ENCODE results near the gene NUCKS1.

The NUCKS1 gene

GRCh38 chr1:205749234-205750137 is 496 bp downstream of the NUCKS1 start:
- Histone ChIP-seq H3K9me2 (replicated peaks; ENCODE audit: insufficient read depth, low read length) (no peaks in the 10 kb centered on the region), H3K27ac (ENCODE audit: low read depth, low read length) (peak overlapping the region; percentile 87), H3K9ac (ENCODE audit: low read length) (peak overlapping the region; percentile 91), H3K4me3 (ENCODE audit: insufficient read depth, low read length, poor library complexity, severe bottlenecking) (peak overlapping the region; percentile 93), H3F3A (ENCODE audit: insufficient read depth) (peaks cover 31% of the 10 kb centered on the region), H4K20me1 (ENCODE audit: low read depth, low read length) (peaks cover 40% of the 10 kb centered on the region), H3K4me2 (ENCODE audit: low read depth, low read length, poor library complexity, severe bottlenecking) (peak overlapping the region; percentile 71), H2AFZ (ENCODE audit: low read depth, low read length, severe bottlenecking) (no peak overlapping the region), H3K27me3 (ENCODE audit: low read length) (no peaks in the 10 kb centered on the region), H3K9me3 (ENCODE audit: insufficient read depth, low read length) (no peaks in the 10 kb centered on the region), H3K36me3 (ENCODE audit: low read length) (peaks cover 18% of the 10 kb centered on the region), H3K79me2 (ENCODE audit: insufficient read depth, low read length) (peaks cover 55% of the 10 kb centered on the region)
- TF ChIP-seq EZH2phosphoT487 (conservative IDR thresholded peaks at IDR 0.05; ENCODE audit: low read length): no peak
- TF ChIP-seq CTCF (IDR thresholded peaks at IDR 0.05; ENCODE audit: insufficient read depth, low read length, poor library complexity, severe bottlenecking): no peak

- Histone ChIP-seq H3F3A (ENCODE audit: insufficient read depth) (peaks cover 39% of the 10 kb centered on the region), H3K27me3 (ENCODE audit: low read length) (no peaks in the 10 kb centered on the region), H3K9me2 (replicated peaks; ENCODE audit: insufficient read depth, low read length) (no peaks in the 10 kb centered on the region), H3K9me3 (ENCODE audit: insufficient read depth, low read length) (no peaks in the 10 kb centered on the region), H3K79me2 (ENCODE audit: insufficient read depth, low read length) (peaks cover 63% of the 10 kb centered on the region), H3K4me2 (ENCODE audit: low read depth, low read length, poor library complexity, severe bottlenecking) (peak overlapping the region; percentile 71), H3K4me3 (ENCODE audit: insufficient read depth, low read length, poor library complexity, severe bottlenecking) (peak overlapping the region; percentile 93), H3K36me3 (ENCODE audit: low read length) (peaks cover 18% of the 10 kb centered on the region), H3K9ac (ENCODE audit: low read length) (peak overlapping the region; percentile 91), H2AFZ (ENCODE audit: low read depth, low read length, severe bottlenecking) (no peak overlapping the region), H3K27ac (ENCODE audit: low read depth, low read length) (peak overlapping the region; percentile 87), H4K20me1 (ENCODE audit: low read depth, low read length) (peaks cover 48% of the 10 kb centered on the region)
- TF ChIP-seq CTCF (IDR thresholded peaks at IDR 0.05; ENCODE audit: insufficient read depth, low read length, poor library complexity, severe bottlenecking) (no peak), EZH2phosphoT487 (conservative IDR thresholded peaks at IDR 0.05; ENCODE audit: low read length) (no peak)
Measured at GRCh38 chr1:205748403-205749233, 1.4 kb downstream of the NUCKS1 start.

GRCh38 chr1:205746757-205747412 is 3.1 kb downstream of the NUCKS1 start:
- H3K36me3 ChIP-seq (ENCODE audit: low read length): peaks cover 21% of the 10 kb centered on the region
- TF ChIP-seq CTCF (IDR thresholded peaks at IDR 0.05; ENCODE audit: insufficient read depth, low read length, poor library complexity, severe bottlenecking) (no peak), EZH2phosphoT487 (conservative IDR thresholded peaks at IDR 0.05; ENCODE audit: low read length) (no peak)
- H4K20me1 ChIP-seq (ENCODE audit: low read depth, low read length): peaks cover 56% of the 10 kb centered on the region
- peak overlapping the region; percentile 40 for H3K27ac ChIP-seq (ENCODE audit: low read depth, low read length)
- H2AFZ ChIP-seq (ENCODE audit: low read depth, low read length, severe bottlenecking): no peak overlapping the region
- peaks cover 81% of the 10 kb centered on the region for H3K79me2 ChIP-seq (ENCODE audit: insufficient read depth, low read length)
- no peaks in the 10 kb centered on the region for H3K27me3 ChIP-seq (ENCODE audit: low read length)
- H3K9me2 ChIP-seq (replicated peaks; ENCODE audit: insufficient read depth, low read length): no peaks in the 10 kb centered on the region
- no peaks in the 10 kb centered on the region for H3K9me3 ChIP-seq (ENCODE audit: insufficient read depth, low read length)
- peak overlapping the region; percentile 93 for H3K4me3 ChIP-seq (ENCODE audit: insufficient read depth, low read length, poor library complexity, severe bottlenecking)
- no peak overlapping the region; the same call in 1 of the 2 replicates for H3K9ac ChIP-seq (ENCODE audit: low read length)
- H3K4me2 ChIP-seq (ENCODE audit: low read depth, low read length, poor library complexity, severe bottlenecking): peak overlapping the region; percentile 71
- H3F3A ChIP-seq (ENCODE audit: insufficient read depth): peaks cover 52% of the 10 kb centered on the region
